H1 (cell line): ENCODE data around the gene MTMR2. TPM values are rescaled to one million over a fixed set of nuclear protein-coding genes. Genes with fewer than 3 reads are reported as not detected.

Source experiments
- CTCF ChIA-PET: fragments of 300-600 bp; sonication (Branson Sonifier 250); formaldehyde crosslinking; loops from one replicate; lab custom pipeline; 2021; ENCODE audit not compliant: partially characterized antibody; lab: Charles Lee
- POLR2A ChIA-PET: fragments of 300-600 bp; sonication (Branson Sonifier 250); formaldehyde crosslinking; loops from one replicate; lab custom pipeline; 2021; ENCODE audit warnings: inconsistent platforms; ENCODE audit not compliant: partially characterized antibody; lab: Charles Lee
- DNase-seq, 2 experiments: peaks; one replicate each; pipeline versions ENCODE4 v3.0.0 to v3.0.0-alpha.2; 2010 to 2022; ENCODE audit warnings: low spot score in 2 of 2, low read depth in 1 of 2, mixed read lengths in 1 of 2
- FAIRE-seq: peaks from 2 replicates; lab custom pipeline; 2011; peaks lifted over from hg19 to GRCh38; lab: Jason Lieb, UNC
- H2AFZ ChIP-seq: 2 replicates; pipeline ENCODE4 v1.8.1; 2012; ENCODE audit warnings: low read length, inconsistent platforms
- H2AK5ac ChIP-seq: 2 replicates; pipeline ENCODE4 v1.6.1; 2013; ENCODE audit warnings: low read depth, low read length
- H2BK120ac ChIP-seq: replicated peaks from 2 replicates; pipeline ENCODE3; 2013; ENCODE audit warnings: low read depth, low read length, inconsistent platforms
- H2BK12ac ChIP-seq: 2 replicates; pipeline ENCODE4 v1.6.1; 2013; ENCODE audit warnings: low read depth, low read length
- H2BK15ac ChIP-seq: 2 replicates; pipeline ENCODE4 v1.6.1; 2013; ENCODE audit warnings: low read length
- H2BK20ac ChIP-seq: 2 replicates; pipeline ENCODE4 v1.6.1; 2013; ENCODE audit warnings: low read length
- H2BK5ac ChIP-seq: 2 replicates; pipeline ENCODE4 v1.6.1; 2013; ENCODE audit warnings: low read depth, low read length
- H3K14ac ChIP-seq: 2 replicates; pipeline ENCODE4 v1.6.1; 2013; ENCODE audit warnings: inconsistent platforms; ENCODE audit not compliant: insufficient read length
- H3K18ac ChIP-seq: 2 replicates; pipeline ENCODE4 v1.6.1; 2013; ENCODE audit warnings: low read length; ENCODE audit errors: extremely low read depth
- H3K23ac ChIP-seq: 2 replicates; pipeline ENCODE4 v1.6.1; 2013; ENCODE audit warnings: inconsistent platforms; ENCODE audit not compliant: insufficient read length
- H3K23me2 ChIP-seq: 2 replicates; pipeline ENCODE4 v1.6.1; 2013; ENCODE audit warnings: low read depth, low read length
- H3K27ac ChIP-seq: 2 replicates; pipeline ENCODE4 v1.6.1; 2011; ENCODE audit warnings: low read depth, low read length, inconsistent platforms
- H3K27me3 ChIP-seq, 4 experiments: replicated peaks in 1 of 4; 1 replicate in 1 of 4; 2 replicates in 3 of 4; pipeline versions ENCODE4 v1.6.1 to v1.8.1; 2011 to 2013; ENCODE audit warnings: low read length in 3 of 4, mild to moderate bottlenecking in 3 of 4, inconsistent platforms in 2 of 4, mixed read lengths in 2 of 4, moderate library complexity in 1 of 4; ENCODE audit not compliant: control insufficient read depth in 3 of 4, insufficient read depth in 3 of 4; ENCODE audit errors: extremely low read depth in 1 of 4
- H3K36me3 ChIP-seq, 4 experiments: 2 replicates each; pipeline versions ENCODE4 v1.6.1 to v1.8.1; 2011 to 2013; ENCODE audit warnings: mild to moderate bottlenecking in 4 of 4, low read length in 3 of 4, moderate library complexity in 2 of 4, control low read depth in 1 of 4, inconsistent platforms in 1 of 4; ENCODE audit not compliant: insufficient read depth in 4 of 4, control insufficient read depth in 2 of 4
- H3K4ac ChIP-seq: replicated peaks from 2 replicates; pipeline ENCODE3; 2013; ENCODE audit warnings: low read length, low read depth, mixed read lengths, inconsistent platforms; ENCODE audit not compliant: insufficient read length
- H3K4me1 ChIP-seq, 4 experiments: replicated peaks in 1 of 4; 1 replicate in 1 of 4; 2 replicates in 3 of 4; pipeline versions ENCODE4 v1.6.1 to v1.8.1; 2011 to 2013; ENCODE audit warnings: low read length in 3 of 4, inconsistent platforms in 2 of 4, mixed read lengths in 1 of 4; ENCODE audit not compliant: insufficient read depth in 4 of 4, control insufficient read depth in 3 of 4
- H3K4me2 ChIP-seq, 2 experiments: 2 replicates each; pipeline versions ENCODE4 v1.6.1 to v1.8.1; 2011 to 2013; ENCODE audit warnings: low read depth in 2 of 2, low read length in 2 of 2, control low read depth in 1 of 2, inconsistent platforms in 1 of 2, mild to moderate bottlenecking in 1 of 2; ENCODE audit not compliant: insufficient read depth in 1 of 2
- H3K4me3 ChIP-seq, 4 experiments: fragments of 200-600, 300-600 bp in 1 of 4; sonication (generic), shearing (Covaris generic), sonication (Bioruptor Twin) in 1 of 4; 2 replicates each; pipeline versions ENCODE4 v1.5.1 to v1.8.1; 2011 to 2016; ENCODE audit warnings: low read length in 4 of 4, low read depth in 3 of 4, control low read depth in 2 of 4, inconsistent platforms in 2 of 4, mild to moderate bottlenecking in 2 of 4, mixed read lengths in 1 of 4, moderate library complexity in 1 of 4; ENCODE audit not compliant: insufficient read depth in 2 of 4; ENCODE audit errors: extremely low read depth in 1 of 4
- H3K56ac ChIP-seq: replicated peaks from 2 replicates; pipeline ENCODE3; 2013; ENCODE audit warnings: low read depth, mild to moderate bottlenecking, mixed read lengths, low read length, inconsistent platforms; ENCODE audit not compliant: insufficient read length
- H3K79me1 ChIP-seq: 2 replicates; pipeline ENCODE4 v1.6.1; 2013; ENCODE audit warnings: low read depth, low read length, control low read depth
- H3K79me2 ChIP-seq, 2 experiments: 2 replicates each; pipeline versions ENCODE4 v1.6.1 to v1.8.1; 2012 to 2013; ENCODE audit warnings: low read length in 2 of 2, mild to moderate bottlenecking in 2 of 2, inconsistent platforms in 1 of 2; ENCODE audit not compliant: insufficient read depth in 2 of 2, control insufficient read depth in 1 of 2
- H3K9ac ChIP-seq, 4 experiments: replicated peaks in 1 of 4; 1 replicate in 1 of 4; 2 replicates in 3 of 4; pipeline versions ENCODE4 v1.6.1 to v1.8.1; 2011 to 2013; ENCODE audit warnings: low read depth in 3 of 4, low read length in 3 of 4, control low read depth in 2 of 4, mild to moderate bottlenecking in 2 of 4, moderate library complexity in 2 of 4, inconsistent platforms in 1 of 4; ENCODE audit errors: extremely low read depth in 1 of 4
- H3K9me3 ChIP-seq, 2 experiments: 2 replicates each; pipeline versions ENCODE4 v1.6.1 to v1.8.1; 2012 to 2013; ENCODE audit warnings: mild to moderate bottlenecking in 2 of 2, moderate library complexity in 2 of 2, control low read depth in 1 of 2, inconsistent platforms in 1 of 2, low read depth in 1 of 2, low read length in 1 of 2, mixed read lengths in 1 of 2; ENCODE audit not compliant: insufficient read depth in 2 of 2
- H4K20me1 ChIP-seq, 2 experiments: replicated peaks in 1 of 2; 2 replicates each; pipeline versions ENCODE3 to v1.8.1; 2011 to 2013; ENCODE audit warnings: inconsistent platforms in 2 of 2, low read length in 2 of 2, mild to moderate bottlenecking in 1 of 2; ENCODE audit not compliant: insufficient read depth in 2 of 2, control insufficient read depth in 1 of 2
- H4K5ac ChIP-seq: 2 replicates; pipeline ENCODE4 v1.6.1; 2013; ENCODE audit warnings: low read length, low read depth, mixed read lengths, inconsistent platforms; ENCODE audit not compliant: insufficient read length
- H4K8ac ChIP-seq: 2 replicates; pipeline ENCODE4 v1.8.0; 2013; ENCODE audit warnings: mild to moderate bottlenecking, moderate library complexity, low read length, inconsistent platforms; ENCODE audit not compliant: insufficient read depth; ENCODE audit errors: extremely low read depth
- H4K91ac ChIP-seq: replicated peaks from 2 replicates; pipeline ENCODE3; 2013; ENCODE audit warnings: low read length, mixed read lengths, inconsistent platforms; ENCODE audit not compliant: insufficient read length
- CTCF ChIP-seq, 3 experiments: IDR thresholded peaks; 1 replicate in 2 of 3; 2 replicates in 1 of 3; pipeline versions ENCODE4 v1.5.1 to v1.6.1; 2011; ENCODE audit warnings: low read length in 3 of 3, mild to moderate bottlenecking in 3 of 3, inconsistent platforms in 2 of 3, low read depth in 1 of 3, moderate library complexity in 1 of 3; ENCODE audit not compliant: insufficient read depth in 1 of 3; ENCODE audit errors: control extremely low read depth in 1 of 3
- EZH2 ChIP-seq: fragments of 200-600 bp; sonication (generic); IDR thresholded peaks from 2 replicates; pipeline ENCODE4 v1.7.1; 2012; ENCODE audit warnings: low read depth, mild to moderate bottlenecking, moderate library complexity, low read length, inconsistent platforms; ENCODE audit not compliant: severe bottlenecking
- FOSL1 ChIP-seq: IDR thresholded peaks from 2 replicates; pipeline ENCODE4 v1.6.1; 2011; ENCODE audit warnings: mild to moderate bottlenecking, low read depth, low read length, moderate library complexity; ENCODE audit not compliant: insufficient read depth
- HDAC2 ChIP-seq, 2 experiments: fragments of 300-600 bp in 1 of 2; sonication (generic) in 1 of 2; IDR thresholded peaks; 2 replicates each; pipeline ENCODE4 v1.6.1; 2011 to 2012; ENCODE audit warnings: low read depth in 2 of 2, low read length in 2 of 2, mild to moderate bottlenecking in 2 of 2, moderate library complexity in 2 of 2, borderline replicate concordance in 1 of 2, inconsistent platforms in 1 of 2
- JUND ChIP-seq: IDR thresholded peaks from 2 replicates; pipeline ENCODE4 v1.6.1; 2011; ENCODE audit warnings: mild to moderate bottlenecking, improper control_type of control experiment, low read length
- MAFK ChIP-seq: IDR thresholded peaks from 2 replicates; pipeline ENCODE4 v1.6.1; 2012; ENCODE audit warnings: low read depth, mild to moderate bottlenecking, improper control_type of control experiment, low read length
- SIX5 ChIP-seq: IDR thresholded peaks from 2 replicates; pipeline ENCODE4 v1.6.1; 2011; ENCODE audit warnings: mild to moderate bottlenecking, low read depth, low read length
- SP4 ChIP-seq: IDR thresholded peaks from 2 replicates; pipeline ENCODE4 v1.6.1; 2012; ENCODE audit warnings: low read length, inconsistent platforms
- TAF1 ChIP-seq: IDR thresholded peaks from 2 replicates; pipeline ENCODE4 v1.6.1; 2011; ENCODE audit warnings: mild to moderate bottlenecking, low read depth, low read length
- TBP ChIP-seq: IDR thresholded peaks from 2 replicates; pipeline ENCODE4 v1.6.1; 2011; ENCODE audit warnings: low read depth, low read length, improper control_type of control experiment
- YY1 ChIP-seq: IDR thresholded peaks from 2 replicates; pipeline ENCODE4 v1.6.1; 2011; ENCODE audit warnings: low read depth, mild to moderate bottlenecking, low read length
- WGBS, 2 experiments: shearing (Covaris generic) in 1 of 2; methylation state at CpG; one replicate each; pipeline versions ENCODE4 v1.1.6 to v1.1.7; 2013 to 2015; ENCODE audit warnings: low lambda C conversion rate in 2 of 2, mixed read lengths in 2 of 2, inconsistent platforms in 1 of 2, low coverage in 1 of 2, missing lambda C conversion rate in 1 of 2; ENCODE audit not compliant: insufficient replicate concordance in 2 of 2, insufficient coverage in 1 of 2, insufficient read length in 1 of 2; ENCODE audit errors: extremely low coverage in 1 of 2, missing lambda C conversion rate in 1 of 2; 5-methylcytosine and 5-hydroxymethylcytosine counted together
- polyA plus RNA-seq, 7 experiments: library from polyadenylated mRNA; depleted of rRNA in 3 of 7; stranded (reverse) in 5 of 7; unstranded in 2 of 7; fragments of >200 nt in 5 of 7; fragments of 200-250 nt in 2 of 7; gene quantifications; 1 replicate in 5 of 7; 2 replicates in 1 of 7; 4 replicates in 1 of 7; pipeline versions ENCODE4 v1.2.1 to v1.2.3, GENCODE V29; 2011 to 2013; ENCODE audit warnings: missing spikeins in 2 of 7, mixed read lengths in 2 of 7
- total RNA-seq: library from RNA; stranded (reverse); fragmentation: NEBNext Ultra II Directional; extraction: Animal tissue kit (Norgen Biotek cat#: 25700); gene quantifications from 2 replicates; pipeline ENCODE4 v1.2.1, GENCODE V29; 2021

The MTMR2 gene
- total and polyA plus RNA-seq, 2 of the 8 experiments (the other 6 are each of a cell fraction or from before 2014, with no cell fraction given) = 16.7 to 52.9 TPM

GRCh38 chr11:95802806-95803205, 121.1 kb downstream of the MTMR2 start:
- Histone ChIP-seq H3K9me3 (peaks cover 12 to 14% of the 10 kb centered on the region in 2 experiments; a peak in 3 of 4 replicates), H2AK5ac (no peak overlapping the region), H3K18ac (no peak overlapping the region), H3K23me2 (no peaks in the 10 kb centered on the region), H4K20me1 (peaks cover 0 to 1% of the 10 kb centered on the region in 2 experiments), H3K4me1 (no peaks in the 10 kb centered on the region), H3K4me3 (no peak overlapping the region), H2BK120ac (no peak overlapping the region), H4K8ac (no peak overlapping the region), H3K23ac (no peak overlapping the region), H3K79me2 (peaks cover 0 to 16% of the 10 kb centered on the region in 2 experiments; a peak in 2 of 4 replicates), H3K14ac (no peak overlapping the region), H2AFZ (no peak overlapping the region), H3K27ac (no peak overlapping the region), H3K36me3 (peaks cover 5 to 65% (median 40%) of the 10 kb centered on the region in 4 experiments; a peak in 7 of 8 replicates), H4K91ac (no peak overlapping the region), H2BK20ac (no peak overlapping the region), H3K27me3 (no peaks in the 10 kb centered on the region), H3K56ac (no peak overlapping the region), H4K5ac (no peak overlapping the region), H3K4ac (no peak overlapping the region), H2BK15ac (no peak overlapping the region), H3K9ac (no peak overlapping the region), H3K4me2 (no peak overlapping the region), H3K79me1 (0 out of 2 replicates have a peak, but pooled peaks cover 2% of the 10 kb centered on the region), H2BK5ac (no peak overlapping the region), H2BK12ac (no peak overlapping the region)
- ChIA-PET CTCF (interaction anchor here (1.4 kb wide), 1 partner anchor 33 kb away, joined by 5 read pairs; no protein-coding TSS in a partner anchor), POLR2A (interaction anchor here (1.2 kb wide), 1 partner anchor 12 kb away, joined by 4 read pairs; the partner anchor contains the start of gene CEP57)
- FAIRE-seq (no peak), DNase-seq (no peak)
- WGBS, 2 experiments = 100% methylated on average over 1 of the region's 1 CpG; no CpG with 5 or more reads in 1 of the 2 experiments
- TF ChIP-seq TAF1 (no peak), YY1 (no peak), CTCF (IDR thresholded peaks at IDR 0.05; ENCODE audit: control extremely low read depth in 1 of 3, insufficient read depth in 1 of 3, low read depth in 1 of 3, low read length in 3 of 3) (no peak), FOSL1 (no peak), MAFK (no peak), EZH2 (no peak), SIX5 (no peak), JUND (no peak), HDAC2 (IDR thresholded peaks at IDR 0.05; ENCODE audit: borderline replicate concordance in 1 of 2, low read depth in 2 of 2, low read length in 2 of 2) (no peak), SP4 (no peak), TBP (no peak)
